Activated naive CD8-positive, alpha-beta T cell treated with anti-CD3 and anti-CD28 coated beads, Interleukin-2, amount 10 ng/mL, durations not matched to agents 7 days and 5 days (primary cell): ENCODE measurements around the gene C2CD2. TPM values are rescaled to one million over a fixed set of nuclear protein-coding genes. Genes with fewer than 3 reads are reported as not detected.

Experiments
- ATAC-seq: fragments of 150-1000 bp; cut with Tn5 transposase; one replicate; pipeline ENCODE4 v1.10.0; 2021; ENCODE audit warnings: low read depth, moderate library complexity
- POLR2A ChIA-PET: fragments of 350-600 bp; sonication (Branson Sonifier 250); formaldehyde crosslinking; loops from one replicate; lab custom pipeline; 2021; ENCODE audit warnings: antibody characterized with exemption; lab: Charles Lee
- DNase-seq: peaks from one replicate; pipeline ENCODE4 v3.0.0; 2021
- H3K27ac Mint-ChIP-seq: one replicate; pipeline ENCODE4 v1.8.0; 2022; ENCODE audit warnings: mild to moderate bottlenecking, mixed read lengths
- H3K27me3 Mint-ChIP-seq: one replicate; pipeline ENCODE4 v1.8.0; 2022; ENCODE audit warnings: mild to moderate bottlenecking, moderate library complexity, mixed read lengths
- H3K36me3 Mint-ChIP-seq: one replicate; pipeline ENCODE4 v1.8.0; 2021; ENCODE audit warnings: mild to moderate bottlenecking, mixed read lengths
- H3K4me1 Mint-ChIP-seq: one replicate; pipeline ENCODE4 v1.8.0; 2021; ENCODE audit warnings: mixed read lengths
- H3K4me3 Mint-ChIP-seq: one replicate; pipeline ENCODE4 v1.8.0; 2022; ENCODE audit warnings: mild to moderate bottlenecking, moderate library complexity, mixed read lengths
- H3K9me3 Mint-ChIP-seq: one replicate; pipeline ENCODE4 v1.8.0; 2021; ENCODE audit warnings: mixed read lengths
- total RNA-seq, 2 experiments: library from RNA; stranded (reverse); gene quantifications; one replicate each; pipeline ENCODE4 v1.2.3, GENCODE V29; 2021

C2CD2 gene
- total RNA-seq, 2 experiments from 2014 or later = 9.4 to 11.9 TPM

DNA sequence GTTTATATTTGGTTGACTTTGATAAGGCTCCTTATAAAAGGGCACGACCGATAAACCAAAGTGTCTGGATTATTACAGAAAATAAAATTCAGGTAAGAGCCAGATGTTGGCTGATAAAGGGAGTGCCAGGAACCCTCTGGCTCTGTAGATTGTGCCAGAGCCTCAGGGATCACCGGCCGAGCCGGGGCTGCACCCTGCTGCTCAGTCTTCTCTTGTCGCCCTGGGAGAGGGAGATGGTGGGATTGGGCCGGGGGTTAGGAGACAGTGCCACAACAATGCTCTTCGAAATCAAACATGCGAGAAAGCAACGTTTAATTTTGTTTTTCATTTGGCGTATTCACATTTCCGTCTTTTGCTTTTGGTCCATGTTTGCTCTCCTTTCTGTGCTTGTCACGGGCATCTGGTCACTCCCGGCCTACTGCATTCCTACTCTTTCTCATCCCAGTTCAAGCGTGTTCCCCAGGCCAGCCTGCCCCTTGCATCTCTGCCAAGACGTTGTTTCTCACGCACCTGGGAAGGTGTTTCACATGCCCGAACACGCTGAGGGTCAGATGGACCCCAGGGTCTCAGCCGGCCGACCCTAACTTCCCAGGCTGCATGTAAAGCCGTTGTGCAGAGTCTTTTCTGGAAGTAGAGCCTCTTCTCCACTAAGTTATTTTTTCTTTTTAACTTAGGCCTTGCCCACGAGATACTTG is 18.8 kb upstream of the C2CD2 start:
- no peak overlapping the region for H3K27ac Mint-ChIP-seq
- POLR2A ChIA-PET = interaction anchor here (0.7 kb wide), 1 partner anchor 94 kb away, joined by 3 read pairs; the partner anchor contains the start of gene PRDM15
- H3K9me3 Mint-ChIP-seq = no peaks in the 10 kb centered on the region
- DNase-seq (peak; percentile 19), ATAC-seq (no peak)
- no peaks in the 10 kb centered on the region for H3K36me3 Mint-ChIP-seq
- no peaks in the 10 kb centered on the region for H3K27me3 Mint-ChIP-seq
- H3K4me1 Mint-ChIP-seq = peaks cover 14% of the 10 kb centered on the region
- no peak overlapping the region for H3K4me3 Mint-ChIP-seq

DNA sequence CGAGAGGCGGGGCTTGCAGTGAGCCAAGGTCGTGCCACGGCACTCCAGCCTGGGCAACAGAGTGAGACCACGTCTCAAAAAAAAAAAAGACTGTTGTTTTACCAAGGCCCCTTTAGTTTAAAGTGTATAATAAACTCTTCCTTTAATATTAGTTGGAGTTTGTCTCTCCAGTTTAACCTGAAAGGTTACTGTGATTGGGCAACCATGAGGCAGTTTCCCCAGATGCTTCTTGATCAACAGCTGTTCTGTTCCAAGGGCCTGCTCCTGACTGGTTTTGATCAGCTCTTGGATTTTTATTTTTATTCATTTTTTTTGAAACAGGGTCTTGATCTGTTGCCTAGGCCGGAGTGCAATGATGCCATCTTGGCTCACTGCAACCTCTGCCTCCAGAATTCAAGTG is 18.1 kb upstream of the C2CD2 start:
- no peaks in the 10 kb centered on the region for H3K27me3 Mint-ChIP-seq
- DNase-seq (no peak), ATAC-seq (no peak)
- no peaks in the 10 kb centered on the region for H3K9me3 Mint-ChIP-seq
- H3K36me3 Mint-ChIP-seq = no peaks in the 10 kb centered on the region
- POLR2A ChIA-PET = interaction anchor here (0.7 kb wide), 1 partner anchor 93 kb away, joined by 3 read pairs; the partner anchor contains the start of gene PRDM15
- H3K4me1 Mint-ChIP-seq = peaks cover 14% of the 10 kb centered on the region
- H3K27ac Mint-ChIP-seq = no peak overlapping the region
- H3K4me3 Mint-ChIP-seq = no peak overlapping the region

DNA sequence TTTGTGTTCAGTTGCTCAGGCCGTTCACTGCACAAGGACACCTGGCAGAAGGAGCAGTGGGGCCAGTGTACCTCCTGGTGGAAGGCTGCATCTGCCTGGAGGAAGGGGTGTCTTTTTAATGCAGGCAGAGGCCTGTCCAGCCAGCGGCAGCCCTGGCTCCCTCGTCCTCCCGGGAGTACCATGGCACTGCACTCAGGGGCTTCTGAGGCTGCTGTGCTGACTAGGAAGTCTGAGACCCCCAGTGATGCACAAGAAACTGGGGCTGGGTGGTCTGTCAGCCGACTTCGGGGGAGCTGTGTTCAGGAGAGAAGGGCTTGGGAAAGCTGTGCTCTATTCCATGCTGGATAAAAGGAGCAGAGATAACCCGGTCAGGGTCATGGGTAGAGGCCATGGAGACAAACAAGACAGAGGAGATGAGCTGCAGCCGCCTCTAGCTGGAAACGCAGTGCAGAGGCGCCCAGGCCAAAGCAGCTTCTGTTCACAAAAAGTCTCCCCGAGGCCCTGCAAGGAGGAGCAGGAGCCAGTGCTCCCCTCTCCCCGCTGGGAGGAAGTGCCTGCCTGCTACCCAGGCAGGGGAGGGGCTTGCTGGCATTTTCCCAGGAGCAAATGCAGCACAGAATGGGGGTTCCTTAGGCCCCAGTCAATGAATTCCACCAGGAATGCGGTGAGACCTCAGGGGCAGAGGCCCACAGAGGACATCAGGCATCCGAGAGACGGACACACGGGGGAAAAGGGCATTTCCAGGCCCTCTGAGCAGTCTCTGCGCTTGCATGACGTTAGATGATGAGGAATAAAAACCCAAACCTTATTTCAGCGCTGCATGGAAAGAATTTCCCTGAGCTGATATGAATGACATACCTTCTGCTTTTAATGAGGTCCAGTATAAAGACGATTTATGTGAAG is 17.2 kb upstream of the C2CD2 start:
- POLR2A ChIA-PET = no interaction called here

DNA sequence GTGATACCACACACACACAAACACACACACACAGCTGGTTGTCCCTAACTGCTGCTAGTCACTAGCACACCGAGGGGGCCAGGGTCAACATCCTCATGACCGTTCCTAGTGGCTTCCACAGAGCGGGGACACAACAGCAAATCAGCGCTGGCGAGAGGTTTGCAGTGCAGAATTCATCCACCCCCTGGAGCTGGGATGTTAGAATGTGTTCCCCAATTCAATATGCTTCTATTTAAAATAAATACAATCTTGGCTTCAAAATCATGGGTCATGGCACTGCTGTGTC is 16.2 kb upstream of the C2CD2 start:
- ATAC-seq = no peak

More for the DNA sequence above, 17.2 kb upstream of the C2CD2 start:
- H3K27me3 Mint-ChIP-seq = no peaks in the 10 kb centered on the region
- no peak overlapping the region for H3K4me3 Mint-ChIP-seq
- peaks cover 14% of the 10 kb centered on the region for H3K4me1 Mint-ChIP-seq
- H3K36me3 Mint-ChIP-seq = no peaks in the 10 kb centered on the region
- no peak overlapping the region for H3K27ac Mint-ChIP-seq
- ATAC-seq = no peak
- no peak for DNase-seq
- no peaks in the 10 kb centered on the region for H3K9me3 Mint-ChIP-seq

DNA sequence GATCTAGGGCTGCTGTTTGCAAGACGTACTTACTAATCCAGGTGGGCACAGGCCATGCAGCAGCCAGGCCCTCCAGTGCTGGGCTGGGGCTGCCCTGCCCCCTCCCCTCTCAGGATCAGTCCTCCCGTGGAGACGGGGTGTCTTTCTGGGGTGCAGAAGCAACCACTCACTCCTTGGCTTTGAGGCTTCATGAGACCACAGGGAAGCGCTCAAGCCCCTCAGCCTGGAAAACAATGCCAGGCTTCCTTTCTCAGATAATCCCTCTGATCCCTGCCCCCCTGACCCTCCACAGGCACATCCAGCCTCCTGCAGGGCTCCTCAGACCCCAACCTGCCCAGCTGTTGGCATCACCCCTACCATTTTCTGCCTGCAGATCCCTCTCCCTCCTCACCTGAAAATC is 13.9 kb upstream of the C2CD2 start:
- H3K9me3 Mint-ChIP-seq = no peaks in the 10 kb centered on the region
- no peaks in the 10 kb centered on the region for H3K4me1 Mint-ChIP-seq
- ATAC-seq (no peak), DNase-seq (no peak)
- POLR2A ChIA-PET = no interaction called here
- H3K27ac Mint-ChIP-seq = no peak overlapping the region
- peaks cover 5% of the 10 kb centered on the region for H3K27me3 Mint-ChIP-seq
- no peaks in the 10 kb centered on the region for H3K36me3 Mint-ChIP-seq
- no peak overlapping the region for H3K4me3 Mint-ChIP-seq

More for the DNA sequence above, 16.2 kb upstream of the C2CD2 start:
- H3K9me3 Mint-ChIP-seq = no peaks in the 10 kb centered on the region
- H3K4me1 Mint-ChIP-seq = peaks cover 14% of the 10 kb centered on the region
- POLR2A ChIA-PET = no interaction called here
- H3K36me3 Mint-ChIP-seq = no peaks in the 10 kb centered on the region
- peaks cover 2% of the 10 kb centered on the region for H3K27me3 Mint-ChIP-seq
- no peak overlapping the region for H3K27ac Mint-ChIP-seq
- H3K4me3 Mint-ChIP-seq = no peak overlapping the region
- DNase-seq = no peak

DNA sequence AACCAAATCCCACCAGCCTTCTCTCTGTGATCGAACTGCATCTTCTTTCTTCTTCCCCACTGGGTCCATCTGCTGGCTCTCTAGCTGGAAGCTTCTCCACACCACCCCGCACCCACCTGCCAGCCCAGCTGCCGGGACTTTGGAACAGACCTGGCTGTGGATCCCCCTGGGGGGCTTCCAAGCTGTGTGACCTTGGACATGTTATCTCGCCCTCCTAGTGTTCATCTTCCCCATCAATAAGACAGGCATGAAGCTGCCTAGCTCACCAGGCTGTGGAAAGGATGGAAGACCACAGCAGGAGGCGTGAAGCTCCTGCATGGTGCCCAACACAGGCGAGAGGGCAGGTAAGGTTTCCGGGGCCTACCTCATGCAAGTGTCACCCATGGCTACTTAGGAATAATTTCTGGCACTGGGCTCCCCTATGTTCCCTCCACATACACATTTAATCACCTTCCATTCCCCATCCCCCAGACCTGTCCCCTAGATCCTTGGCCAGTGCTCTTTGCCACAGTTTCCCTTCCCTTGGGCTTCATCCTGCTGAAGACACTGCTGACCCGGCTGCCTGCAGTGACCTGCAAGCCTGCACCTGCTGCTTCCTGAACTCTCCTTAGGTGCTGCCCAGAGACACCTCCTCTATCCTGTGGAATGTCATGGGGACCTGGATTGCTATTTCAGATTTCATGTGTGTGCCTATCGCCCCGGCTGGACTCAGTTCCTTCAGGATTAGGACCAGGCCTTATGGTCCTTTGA is 13.2 kb upstream of the C2CD2 start:
- no peaks in the 10 kb centered on the region for H3K36me3 Mint-ChIP-seq
- POLR2A ChIA-PET = no interaction called here
- H3K27me3 Mint-ChIP-seq = peaks cover 8% of the 10 kb centered on the region
- DNase-seq = no peak
- peaks cover under 1% of the 10 kb centered on the region for H3K4me1 Mint-ChIP-seq
- no peak overlapping the region for H3K27ac Mint-ChIP-seq
- no peak overlapping the region for H3K4me3 Mint-ChIP-seq
- no peak for ATAC-seq
- no peaks in the 10 kb centered on the region for H3K9me3 Mint-ChIP-seq

DNA sequence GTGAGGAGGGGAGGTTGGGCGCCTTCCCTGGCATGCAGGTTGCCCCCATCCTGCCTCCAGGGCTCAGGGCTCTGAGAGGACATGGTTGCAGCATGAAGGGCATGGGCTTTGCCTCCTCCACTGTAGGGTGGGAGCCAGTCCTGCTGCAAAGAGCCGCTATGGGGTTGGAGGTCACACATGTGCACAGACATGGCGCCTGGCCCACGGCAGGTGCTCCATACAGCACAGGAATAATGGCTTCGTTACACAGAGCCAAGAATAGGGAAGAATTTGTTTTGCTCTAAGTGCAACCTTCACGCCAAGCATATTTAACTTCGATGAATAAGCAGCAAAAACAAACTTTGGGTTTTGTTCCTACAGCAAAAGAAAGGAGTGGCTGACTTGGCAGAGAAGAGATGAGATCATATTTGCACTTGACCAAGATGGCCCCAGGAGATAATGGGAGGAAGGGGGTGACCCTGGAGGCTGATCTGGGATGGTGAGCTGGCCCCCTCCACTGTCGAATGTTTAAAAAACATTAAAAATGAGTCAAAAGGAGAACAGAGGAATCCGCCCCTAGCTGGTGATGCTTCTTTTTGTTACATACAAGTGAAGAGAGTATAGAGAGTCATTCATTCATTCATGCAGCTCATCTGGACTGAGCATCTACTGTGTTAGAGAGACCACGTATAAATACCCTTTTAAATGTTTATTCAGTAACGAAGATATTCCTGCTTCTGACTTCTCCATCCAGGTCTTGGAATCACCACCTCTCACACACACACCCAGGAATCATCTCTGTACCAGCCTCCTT is 12.4 kb upstream of the C2CD2 start:
- peaks cover 9% of the 10 kb centered on the region for H3K4me1 Mint-ChIP-seq
- no peak for DNase-seq
- peaks cover 13% of the 10 kb centered on the region for H3K27me3 Mint-ChIP-seq
- no peak overlapping the region for H3K4me3 Mint-ChIP-seq
- no peaks in the 10 kb centered on the region for H3K36me3 Mint-ChIP-seq
- ATAC-seq = no peak
- POLR2A ChIA-PET = no interaction called here
- H3K9me3 Mint-ChIP-seq = no peaks in the 10 kb centered on the region
- H3K27ac Mint-ChIP-seq = no peak overlapping the region

DNA sequence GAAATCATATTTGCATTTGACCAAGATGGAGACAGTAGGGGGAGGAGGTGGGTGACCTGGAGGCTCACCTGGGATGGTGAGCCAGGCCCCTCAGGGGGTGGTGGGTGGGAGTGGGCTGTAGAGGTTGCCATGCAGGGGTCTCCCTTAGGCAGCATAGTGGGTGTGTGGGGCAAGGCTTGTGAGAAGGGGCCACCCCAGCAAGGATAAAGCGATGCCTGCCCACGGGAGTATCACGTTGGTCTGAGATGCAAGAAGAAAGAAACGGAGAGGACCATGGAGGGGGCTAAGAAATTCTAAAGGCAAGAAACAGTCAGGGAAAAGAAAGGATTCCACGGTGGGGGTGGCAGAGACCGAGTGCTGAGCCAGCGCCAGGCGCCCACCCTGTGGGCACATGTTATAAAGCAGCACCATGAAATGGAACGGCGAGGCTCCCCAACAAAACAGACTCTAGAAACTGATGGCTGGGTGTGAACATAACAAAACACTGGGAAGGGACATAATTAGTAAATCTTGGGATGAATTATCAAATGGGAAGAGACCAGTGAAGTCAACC is 11.7 kb upstream of the C2CD2 start:
- no peak overlapping the region for H3K27ac Mint-ChIP-seq
- peaks cover 15% of the 10 kb centered on the region for H3K27me3 Mint-ChIP-seq
- H3K36me3 Mint-ChIP-seq = no peaks in the 10 kb centered on the region
- no peak overlapping the region for H3K4me3 Mint-ChIP-seq
- DNase-seq = no peak
- POLR2A ChIA-PET = no interaction called here
- ATAC-seq = no peak
- peaks cover 11% of the 10 kb centered on the region for H3K4me1 Mint-ChIP-seq
- H3K9me3 Mint-ChIP-seq = no peaks in the 10 kb centered on the region

DNA sequence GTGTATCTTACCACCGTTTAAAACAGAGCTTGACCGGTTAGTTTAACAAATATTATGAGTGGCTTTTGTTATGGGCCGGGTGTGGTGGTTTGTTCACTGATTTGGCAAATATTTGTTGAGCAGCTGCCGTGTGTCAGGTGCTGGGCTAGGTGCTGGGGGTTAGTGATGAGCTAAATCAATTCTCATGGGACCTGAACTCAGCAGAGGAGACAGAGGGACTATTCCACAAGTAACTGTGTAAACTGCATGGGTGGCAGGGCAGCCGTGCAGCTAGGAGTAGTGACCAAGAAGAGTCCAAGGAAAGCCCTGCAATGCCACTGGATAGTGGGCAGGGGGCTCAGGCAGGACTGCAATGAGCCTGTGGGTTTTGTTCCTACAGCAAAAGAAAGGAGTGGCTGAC is 11.2 kb upstream of the C2CD2 start:
- Mint-ChIP-seq H3K36me3 (no peaks in the 10 kb centered on the region), H3K27me3 (peaks cover 15% of the 10 kb centered on the region), H3K9me3 (no peaks in the 10 kb centered on the region), H3K27ac (no peak overlapping the region), H3K4me1 (peaks cover 11% of the 10 kb centered on the region), H3K4me3 (no peak overlapping the region)
- ATAC-seq (no peak), DNase-seq (no peak)
- POLR2A ChIA-PET = no interaction called here

DNA sequence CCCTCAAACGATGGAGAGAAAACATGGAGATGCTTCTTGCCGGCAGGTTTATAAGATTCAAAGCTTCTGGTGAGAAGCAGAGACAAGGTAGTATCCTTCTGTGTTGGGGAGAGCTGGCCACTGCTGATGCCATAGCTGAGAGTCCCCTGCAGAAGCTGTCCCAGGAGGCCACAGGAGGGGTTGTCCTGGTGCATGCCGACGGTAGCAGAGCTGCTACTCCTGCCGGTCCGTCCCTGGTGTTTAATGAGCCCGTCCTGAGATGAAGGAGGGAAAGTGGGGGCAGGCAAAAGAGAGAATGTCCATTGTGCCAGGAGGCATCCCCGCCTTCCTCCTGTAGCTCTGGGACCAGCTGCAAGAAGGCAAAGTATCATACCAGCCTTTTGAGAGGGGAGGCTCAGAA is 10.4 kb upstream of the C2CD2 start:
- Mint-ChIP-seq H3K27me3 (peaks cover 15% of the 10 kb centered on the region), H3K36me3 (no peaks in the 10 kb centered on the region), H3K9me3 (no peaks in the 10 kb centered on the region), H3K4me1 (peaks cover 11% of the 10 kb centered on the region), H3K4me3 (no peak overlapping the region), H3K27ac (no peak overlapping the region)
- ATAC-seq = no peak
- POLR2A ChIA-PET = no interaction called here
- no peak for DNase-seq

DNA sequence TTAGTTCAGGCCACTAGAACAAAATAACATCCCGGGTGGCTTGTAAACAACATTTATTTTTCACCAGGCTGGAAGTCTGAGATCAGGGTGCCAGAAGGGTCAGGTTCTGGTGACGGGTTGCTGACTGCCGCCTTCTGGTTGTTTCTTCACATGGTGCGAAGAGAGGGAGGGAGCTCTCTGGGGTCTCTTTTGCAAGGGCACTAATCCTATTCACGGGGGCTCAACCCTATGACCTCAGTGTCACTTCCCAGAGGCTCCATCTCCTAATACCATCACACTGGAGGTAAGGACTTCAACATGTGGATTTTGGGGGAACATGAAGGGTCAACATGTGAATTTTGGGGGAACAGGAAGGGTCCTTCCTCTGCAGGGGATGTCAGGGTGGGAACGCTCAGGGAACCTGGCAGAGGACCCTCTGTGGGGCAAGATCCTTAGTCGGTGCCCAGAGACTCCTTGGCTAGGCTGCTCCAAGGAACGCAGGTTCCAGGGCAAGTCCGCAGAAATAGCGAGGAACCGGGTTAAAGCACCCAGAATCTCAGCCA is 8.7 kb upstream of the C2CD2 start:
- peaks cover 15% of the 10 kb centered on the region for H3K27me3 Mint-ChIP-seq
- POLR2A ChIA-PET = no interaction called here
- DNase-seq = no peak
- H3K4me3 Mint-ChIP-seq = no peak overlapping the region
- ATAC-seq = no peak
- no peaks in the 10 kb centered on the region for H3K9me3 Mint-ChIP-seq
- no peak overlapping the region for H3K27ac Mint-ChIP-seq
- H3K4me1 Mint-ChIP-seq = peaks cover 11% of the 10 kb centered on the region
- no peaks in the 10 kb centered on the region for H3K36me3 Mint-ChIP-seq

DNA sequence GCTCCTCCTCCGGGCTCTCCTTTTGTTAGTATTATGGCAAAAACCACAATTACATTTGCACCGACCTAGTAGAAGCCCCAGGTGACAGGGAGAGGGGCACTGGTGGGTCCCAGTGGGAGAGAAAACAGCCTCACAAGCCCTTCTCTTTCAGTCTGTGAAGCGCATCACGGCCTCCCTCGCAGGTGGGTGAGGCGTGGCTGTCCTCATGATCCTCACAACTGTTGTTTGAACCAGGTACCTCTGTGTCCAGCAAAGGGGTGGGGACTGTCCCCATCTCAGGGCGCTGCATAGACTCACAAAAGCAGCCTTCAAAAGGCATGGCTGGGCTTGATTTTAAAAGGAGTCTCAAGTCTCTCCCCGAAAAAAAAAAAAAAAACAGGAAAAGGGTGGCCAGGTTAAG is 7.9 kb upstream of the C2CD2 start:
- ATAC-seq = no peak
- H3K36me3 Mint-ChIP-seq = no peaks in the 10 kb centered on the region
- H3K4me1 Mint-ChIP-seq = peaks cover 15% of the 10 kb centered on the region
- peaks cover 15% of the 10 kb centered on the region for H3K27me3 Mint-ChIP-seq
- no peak overlapping the region for H3K27ac Mint-ChIP-seq
- H3K9me3 Mint-ChIP-seq = no peaks in the 10 kb centered on the region
- peak overlapping the region; percentile 31 for H3K4me3 Mint-ChIP-seq
- POLR2A ChIA-PET = no interaction called here
- DNase-seq = no peak
